ENCODE results near the gene TRIB2. TPM values are rescaled to one million over a fixed set of nuclear protein-coding genes. Genes with fewer than 3 reads are reported as not detected.
"Not testable (repeated sequence)": the region's sequence is repeated elsewhere in the genome, so short reads cannot be mapped to it uniquely, and the experiment has no call there.

TRIB2 gene
- total RNA-seq, result 9.9 and 14.2 TPM in 2 replicates

DNA sequence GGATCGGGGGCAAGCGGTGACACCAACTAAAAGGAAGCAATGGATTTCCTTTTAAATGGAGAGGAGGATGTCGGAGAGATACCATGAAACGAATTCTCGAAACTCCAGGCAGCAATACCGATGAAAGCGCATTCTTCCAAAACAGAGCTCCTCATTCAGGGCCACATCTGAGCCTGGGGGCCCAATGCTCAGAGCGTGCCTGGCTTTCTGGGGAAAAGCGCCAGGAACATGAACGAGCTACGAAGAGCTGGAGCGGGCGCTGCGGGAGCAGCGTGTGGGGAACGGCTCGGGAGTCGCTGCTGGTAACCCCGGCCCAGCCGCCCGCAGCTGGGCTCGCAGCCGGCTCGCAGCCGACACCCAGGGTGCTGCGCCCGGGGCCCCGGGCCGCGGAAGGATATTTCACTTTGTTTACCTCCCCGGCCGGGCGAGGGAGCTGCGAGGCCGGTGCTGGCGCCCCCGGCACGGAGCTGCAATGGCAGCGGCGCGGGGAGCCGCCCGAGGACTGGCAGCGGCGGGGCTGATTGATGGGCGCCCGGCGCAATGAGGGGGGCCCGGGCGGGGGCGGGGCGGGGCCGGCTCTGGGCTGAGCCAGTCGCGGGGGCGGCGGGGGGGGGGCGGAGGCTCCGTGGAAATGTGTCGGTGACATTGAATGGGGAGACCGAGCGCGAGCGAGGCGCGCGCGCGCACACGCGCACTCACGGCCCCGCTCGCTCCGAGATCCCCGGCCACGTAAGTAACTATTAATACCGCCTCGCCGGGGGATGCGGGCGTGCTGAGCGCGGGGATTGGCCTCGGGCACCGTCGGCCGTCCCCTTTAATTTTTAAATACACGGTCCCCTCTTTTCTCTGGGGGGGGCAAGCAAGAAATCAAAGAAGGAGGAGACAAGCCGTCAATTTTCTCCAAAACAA, at the start of gene TRIB2:
Gene TRIB2 (plus strand): TSS at position 655 of the 909 bp plus-strand sequence. CDS start 1,372 bp downstream, outside the sequence.
- DNase-seq (ENCODE audit: low read depth, low spot score), result peak; percentile 58

DNA sequence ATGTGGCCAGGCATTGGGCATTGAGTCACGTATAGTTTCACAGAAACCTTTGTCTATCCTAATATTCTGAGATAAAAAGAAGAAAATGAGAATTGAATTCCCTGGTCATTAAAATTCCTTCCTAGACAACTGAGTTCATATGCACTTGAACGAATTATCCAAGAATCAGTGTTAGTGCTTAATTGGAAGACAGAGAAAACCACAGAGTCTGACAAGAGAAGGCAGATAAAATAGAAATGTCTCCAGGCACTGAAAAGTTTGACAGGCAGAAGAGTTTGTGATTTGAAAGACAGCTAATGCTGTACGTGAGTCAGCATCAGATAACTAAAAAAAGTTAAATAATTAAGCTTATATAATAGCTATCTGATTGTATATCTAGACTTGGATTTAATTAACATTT, 47.7 kb upstream of the TRIB2 start:
- no peak for DNase-seq (ENCODE audit: low read depth, low spot score)

DNA sequence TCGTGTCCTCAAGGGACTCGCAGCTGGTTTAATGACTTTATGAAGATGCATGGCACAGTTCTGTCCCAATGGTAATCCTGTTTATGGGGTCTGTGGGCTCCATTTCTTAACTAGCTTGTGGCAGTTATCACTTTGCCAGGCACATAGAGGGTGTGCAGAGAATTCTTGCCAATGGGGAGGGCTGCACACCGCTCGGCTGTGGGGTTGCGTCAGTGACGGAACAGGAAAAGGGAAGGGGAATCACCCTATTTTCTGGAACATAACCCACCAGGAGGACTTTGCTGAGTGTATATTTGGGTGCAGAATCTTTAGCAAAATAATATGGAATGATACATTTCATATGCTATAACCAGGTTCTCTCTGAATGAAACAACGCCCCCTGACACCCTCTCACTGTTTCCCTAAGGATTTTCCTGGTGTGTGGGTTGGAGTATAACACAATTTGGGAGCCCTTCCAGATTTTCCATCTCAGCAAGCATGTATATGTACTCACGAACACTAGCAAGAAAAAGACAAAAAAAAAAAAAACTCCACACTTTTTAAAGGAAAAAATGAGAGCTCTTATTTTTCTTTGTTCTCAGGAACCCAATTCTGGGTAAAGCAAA, 43.9 kb upstream of the TRIB2 start:
- no peak for DNase-seq (ENCODE audit: low read depth, low spot score)

DNA sequence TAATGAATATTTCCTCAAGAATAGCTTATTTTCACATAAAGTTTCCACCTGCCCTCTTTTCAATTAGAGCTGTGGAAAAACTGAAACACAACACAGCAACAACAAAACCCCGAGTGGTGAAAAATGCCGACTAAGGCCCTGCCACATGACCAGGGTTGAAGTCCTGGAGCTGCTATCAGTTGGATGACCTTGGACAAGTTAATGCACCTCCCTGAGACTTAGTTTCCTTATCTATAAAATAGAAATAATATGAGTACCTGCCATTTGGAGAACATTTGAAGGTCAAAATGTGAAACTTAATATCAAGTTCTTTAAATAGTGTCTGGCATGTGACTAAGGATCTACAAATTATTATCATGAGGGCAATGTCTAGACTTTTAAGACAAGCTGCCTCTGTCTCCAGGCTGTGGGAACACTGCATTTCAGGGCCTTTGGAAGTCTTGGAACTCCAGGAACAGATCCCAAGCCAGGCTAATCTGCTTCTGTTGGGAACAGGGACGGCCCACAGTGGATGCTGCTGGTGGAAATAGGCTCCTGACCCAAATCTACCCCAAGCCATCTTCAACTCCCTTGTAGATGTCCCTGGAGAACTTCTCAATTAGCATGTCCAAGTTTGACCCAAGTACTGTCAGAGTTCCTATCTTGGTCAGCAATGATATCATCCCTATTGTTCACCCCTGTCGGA, 42.0 kb upstream of the TRIB2 start:
- DNase-seq (ENCODE audit: low read depth, low spot score), result no peak

DNA sequence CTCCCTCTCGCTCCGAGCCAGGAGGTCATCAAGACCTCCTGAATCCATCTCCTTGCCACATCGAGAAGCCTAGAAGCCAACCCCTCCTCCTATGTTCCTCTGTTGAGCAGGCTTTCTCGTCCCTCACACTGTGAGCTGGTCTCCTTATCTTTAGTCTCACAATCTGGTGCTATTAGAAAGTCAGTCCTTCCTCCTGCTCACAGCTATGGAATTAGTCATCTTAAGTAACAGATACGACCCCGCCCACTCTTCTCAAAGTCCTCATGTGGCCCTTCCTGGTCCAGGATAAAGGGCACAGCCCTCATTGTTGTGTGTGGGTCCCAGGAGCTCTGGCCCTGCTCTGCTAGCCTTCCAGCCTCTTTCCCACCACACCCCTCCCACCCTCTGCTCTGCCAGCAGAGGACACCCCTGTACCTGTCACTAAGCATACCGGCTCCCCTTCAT, 41.4 kb upstream of the TRIB2 start:
- no peak for DNase-seq (ENCODE audit: low read depth, low spot score)

DNA sequence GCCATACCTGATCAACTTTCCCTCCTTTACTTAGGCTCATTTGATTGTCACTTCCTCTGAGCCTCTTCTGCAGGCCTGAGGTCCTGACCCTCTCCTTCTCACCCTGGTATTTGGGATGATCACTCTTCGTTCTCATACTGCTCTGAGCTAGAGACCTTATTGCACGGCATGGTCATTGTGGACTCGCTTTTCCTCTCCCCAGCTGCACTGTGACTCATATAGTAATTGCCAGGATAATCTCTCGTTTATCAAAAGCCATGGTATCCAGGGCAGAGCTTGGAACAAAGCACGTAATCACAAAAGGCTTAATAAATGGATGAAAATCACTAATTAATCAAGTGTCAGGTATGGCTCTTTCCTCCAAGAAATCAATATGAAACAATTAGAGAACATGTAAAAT, 40.9 kb upstream of the TRIB2 start:
- no peak for DNase-seq (ENCODE audit: low read depth, low spot score)

DNA sequence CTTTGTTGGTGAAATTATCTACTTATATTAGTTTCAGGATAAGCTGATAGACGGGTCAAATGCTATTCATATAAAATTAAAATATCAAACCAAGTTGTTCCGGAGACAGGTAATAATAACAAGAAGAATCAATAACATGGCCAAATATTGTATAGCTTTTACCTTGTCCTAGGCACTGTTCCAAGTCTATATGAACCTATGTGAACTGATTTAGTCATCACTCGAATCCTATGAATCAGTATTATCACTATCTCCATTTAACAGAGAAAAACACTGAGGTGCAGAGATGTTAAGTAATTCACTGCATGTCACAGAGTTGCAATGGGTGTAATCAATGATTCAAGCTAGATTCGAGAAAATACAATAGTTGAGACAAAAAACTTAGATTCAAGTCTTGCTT, 40.0 kb upstream of the TRIB2 start:
- no peak for DNase-seq (ENCODE audit: low read depth, low spot score)

DNA sequence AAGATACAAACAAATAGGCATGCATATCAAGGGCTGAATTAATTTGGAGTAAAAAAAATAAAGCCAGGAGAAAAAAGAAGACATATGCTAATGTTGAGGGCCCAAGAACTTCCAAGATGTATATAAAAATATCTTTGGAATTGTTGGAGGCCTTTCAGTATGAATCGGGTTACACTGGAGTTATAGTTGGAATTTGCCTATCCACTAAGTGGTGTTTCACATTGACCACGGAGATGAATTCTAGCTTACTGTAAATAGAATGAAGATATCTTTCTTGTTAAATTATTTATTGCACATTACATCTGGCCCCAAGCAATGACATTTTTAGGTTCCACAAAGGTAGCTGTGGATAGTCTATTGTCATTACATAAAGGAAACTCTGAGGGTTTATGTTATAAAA, 38.5 kb upstream of the TRIB2 start:
- DNase-seq (ENCODE audit: low read depth, low spot score), result no peak

DNA sequence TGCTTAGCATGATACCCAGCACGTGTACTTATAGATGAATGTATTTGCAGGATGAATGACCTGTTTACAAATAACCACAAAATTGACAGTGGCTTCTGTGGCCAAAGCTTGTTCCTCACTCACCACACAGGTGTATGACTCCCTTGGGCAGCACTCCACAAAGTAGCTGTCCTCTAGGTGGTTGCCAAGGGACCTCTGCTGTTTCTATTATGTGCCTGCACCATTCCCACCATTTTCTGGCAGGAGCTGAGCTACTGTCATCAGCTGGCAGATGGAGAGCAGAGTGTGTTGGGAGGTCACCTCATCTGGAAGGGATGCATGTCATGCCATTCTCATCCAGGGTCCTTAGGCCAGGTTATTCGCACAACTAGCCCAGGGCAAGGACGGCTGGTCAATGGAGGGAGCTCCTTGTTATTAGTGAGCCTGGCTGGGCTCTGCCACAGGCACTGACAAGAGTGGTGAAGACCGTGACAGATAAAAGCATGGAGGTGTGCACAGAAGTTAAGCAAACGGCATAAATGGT, 37.1 kb upstream of the TRIB2 start:
- DNase-seq (ENCODE audit: low read depth, low spot score), result no peak

DNA sequence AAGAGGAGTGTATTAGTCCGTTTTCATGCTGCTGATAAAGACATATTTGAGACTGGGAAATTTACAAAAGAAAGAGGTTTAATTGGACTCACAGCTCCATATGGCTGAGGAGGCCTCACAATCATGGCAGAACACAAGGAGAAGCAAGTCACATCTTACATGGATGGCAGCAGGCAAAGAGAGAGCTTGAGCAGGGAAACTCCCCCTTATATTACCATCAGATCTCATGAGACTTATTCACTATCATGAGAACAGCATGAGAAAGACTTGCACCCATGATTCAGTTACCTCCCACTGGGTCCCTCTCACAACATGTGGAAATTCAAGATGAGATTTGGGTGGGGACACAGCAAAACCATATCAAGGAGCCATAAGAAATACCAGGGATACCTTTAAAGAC, 36.6 kb upstream of the TRIB2 start:
- not testable (repeated sequence) for DNase-seq (ENCODE audit: low read depth, low spot score)

DNA sequence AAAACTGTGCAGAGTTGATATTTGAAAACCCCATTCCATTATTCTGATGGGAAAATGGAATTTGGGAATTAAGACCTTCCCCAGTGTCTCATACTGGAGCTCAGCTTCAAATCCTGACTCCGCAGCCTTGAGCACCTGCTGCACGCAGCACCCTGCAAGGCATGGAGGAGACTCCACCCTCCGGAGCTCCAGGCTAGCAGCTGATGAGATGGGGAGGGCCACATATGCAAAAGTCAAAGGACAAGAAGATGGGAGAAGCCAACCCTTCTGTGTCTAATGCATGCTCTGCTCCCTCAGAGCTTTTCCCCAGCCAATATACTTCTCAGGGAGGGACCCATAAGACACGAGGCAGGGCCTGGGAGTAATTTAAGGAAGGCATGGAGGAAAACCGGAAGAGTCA, 34.7 kb upstream of the TRIB2 start:
- DNase-seq (ENCODE audit: low read depth, low spot score), result no peak

DNA sequence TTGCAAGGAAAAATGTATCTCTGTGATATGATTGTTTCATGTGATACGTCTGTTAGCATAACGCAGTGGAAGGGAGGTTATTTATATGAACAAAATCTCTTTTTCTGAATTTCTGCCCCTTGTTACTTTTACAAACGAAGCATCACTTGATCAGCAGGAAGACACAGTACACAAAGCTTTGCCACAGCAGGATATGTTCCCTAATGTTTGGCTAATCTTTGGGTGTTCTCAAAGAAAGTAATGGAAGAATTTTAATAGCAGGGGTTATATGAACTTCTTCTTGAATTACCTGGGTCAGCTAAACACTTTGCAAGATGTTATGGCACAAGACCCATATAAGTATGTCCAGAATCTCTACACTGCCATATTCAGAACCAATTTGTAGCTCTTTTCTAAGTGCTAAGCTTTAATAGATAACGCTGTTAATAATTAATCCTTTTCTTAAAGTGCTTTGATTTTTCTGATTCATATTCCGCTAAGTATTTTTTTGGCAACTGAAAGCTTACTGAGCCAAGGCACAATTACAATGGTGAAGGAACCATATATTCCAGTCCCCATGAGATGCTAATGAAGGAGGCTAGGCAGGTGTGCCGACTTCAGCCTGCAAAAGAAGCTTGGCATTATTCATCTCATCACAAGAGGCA, 33.2 kb upstream of the TRIB2 start:
- DNase-seq (ENCODE audit: low read depth, low spot score), result no peak

DNA sequence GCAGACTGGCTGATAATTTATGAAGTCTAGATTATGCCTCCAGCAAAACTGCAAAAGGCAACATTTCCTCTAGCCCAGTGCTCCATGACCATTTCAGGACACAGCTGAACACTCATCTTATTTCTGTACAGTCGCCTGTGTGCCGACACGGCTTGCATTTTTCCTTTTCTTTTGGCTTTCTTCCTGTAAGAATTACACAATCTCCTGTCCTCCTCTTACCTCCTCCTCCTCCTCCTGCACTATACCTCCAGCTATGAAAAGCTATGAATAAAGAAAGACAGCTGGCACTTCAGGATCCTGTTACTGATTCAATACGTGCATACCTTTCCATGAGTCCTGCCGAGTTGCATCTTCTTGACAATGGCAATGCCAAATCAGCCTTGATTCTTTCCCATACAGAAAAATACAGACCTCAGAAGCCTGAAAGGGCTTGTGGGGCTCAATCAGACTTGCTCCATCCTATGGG, 32.2 kb upstream of the TRIB2 start:
- DNase-seq (ENCODE audit: low read depth, low spot score), result no peak

DNA sequence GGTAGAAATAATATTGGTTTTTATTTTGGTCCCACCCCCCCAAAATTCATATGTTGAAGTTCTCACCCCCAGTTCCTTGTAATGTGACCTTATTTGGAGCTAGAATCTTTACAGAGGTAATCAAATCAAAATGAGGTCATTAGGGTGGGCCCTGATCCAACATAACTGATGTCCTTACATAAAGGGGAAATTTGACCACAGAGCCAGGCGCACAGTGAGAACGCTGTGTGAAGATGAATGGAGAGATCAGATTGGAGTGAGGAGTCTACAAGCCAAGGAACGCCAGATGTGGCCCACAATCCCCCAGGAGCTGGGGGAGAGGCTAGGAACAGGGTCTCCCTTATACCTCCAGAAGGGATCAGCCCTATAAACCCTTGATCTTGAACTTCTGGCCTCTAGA, 31.6 kb upstream of the TRIB2 start:
- DNase-seq (ENCODE audit: low read depth, low spot score), result no peak

DNA sequence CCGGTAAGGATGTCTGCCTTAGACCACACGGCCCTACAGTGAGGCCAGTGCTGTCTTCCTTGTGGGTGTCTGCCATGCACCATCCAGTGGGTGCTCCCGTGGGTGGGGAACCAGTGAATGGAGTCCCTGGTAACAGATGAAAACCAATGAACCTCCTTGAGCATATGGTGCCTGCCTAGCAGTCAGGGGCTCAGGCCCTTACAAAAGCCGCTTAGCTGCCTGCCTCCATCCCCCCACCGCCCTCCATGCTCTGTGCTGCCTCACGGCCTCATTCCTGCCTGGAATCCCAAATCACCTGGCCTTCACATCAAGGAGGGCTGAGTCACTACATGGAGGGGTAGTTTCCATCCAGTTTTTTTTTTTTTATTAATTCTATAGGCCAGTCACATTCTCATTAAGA, 30.8 kb upstream of the TRIB2 start:
- DNase-seq (ENCODE audit: low read depth, low spot score), result no peak

DNA sequence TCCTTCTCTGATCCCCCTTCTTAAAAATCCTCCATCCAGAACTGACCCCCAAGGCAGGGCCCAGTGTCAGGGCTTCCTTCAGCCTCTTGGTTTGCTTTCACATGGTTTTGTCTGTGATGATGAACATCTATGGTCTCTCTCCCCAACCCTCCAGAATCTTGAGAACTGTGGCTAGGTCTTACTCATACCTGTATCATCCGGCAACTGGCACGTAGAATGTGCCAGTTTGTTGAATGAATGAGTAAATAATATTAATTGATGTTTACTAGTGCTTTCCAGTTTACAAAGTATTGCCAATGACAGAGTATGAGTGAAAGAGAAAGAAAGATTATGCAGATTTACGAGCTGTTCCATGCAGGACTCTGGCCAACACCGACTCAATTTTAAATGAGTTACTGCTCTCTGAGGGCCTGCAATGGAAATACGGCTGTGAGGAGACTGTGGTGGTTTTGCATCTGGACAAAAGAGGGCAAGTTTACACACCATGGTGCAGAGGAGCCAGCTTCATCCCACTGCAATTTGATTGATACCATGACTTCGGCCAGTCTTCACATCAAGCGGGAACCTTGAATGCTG, 29.9 kb upstream of the TRIB2 start:
- DNase-seq (ENCODE audit: low read depth, low spot score), result no peak

DNA sequence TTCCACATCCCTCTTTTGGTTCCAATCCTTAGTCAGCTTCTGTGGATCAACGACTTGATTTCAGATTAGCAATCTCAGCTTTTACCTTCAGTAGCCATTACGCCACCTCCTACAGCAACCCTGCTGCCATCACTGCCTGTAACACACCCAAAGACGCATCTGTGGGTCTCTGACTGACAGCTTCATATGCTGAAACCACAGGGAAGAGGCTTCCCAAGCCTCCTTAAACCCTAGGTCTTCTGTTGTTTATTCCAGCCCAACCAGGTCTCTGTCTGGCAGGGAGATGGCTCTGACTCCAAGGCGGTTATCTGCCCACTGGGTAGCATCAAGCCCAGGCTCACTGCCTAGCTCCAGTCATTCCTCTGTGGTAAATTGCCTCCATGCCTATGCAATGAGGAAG, 28.6 kb upstream of the TRIB2 start:
- DNase-seq (ENCODE audit: low read depth, low spot score), result no peak

DNA sequence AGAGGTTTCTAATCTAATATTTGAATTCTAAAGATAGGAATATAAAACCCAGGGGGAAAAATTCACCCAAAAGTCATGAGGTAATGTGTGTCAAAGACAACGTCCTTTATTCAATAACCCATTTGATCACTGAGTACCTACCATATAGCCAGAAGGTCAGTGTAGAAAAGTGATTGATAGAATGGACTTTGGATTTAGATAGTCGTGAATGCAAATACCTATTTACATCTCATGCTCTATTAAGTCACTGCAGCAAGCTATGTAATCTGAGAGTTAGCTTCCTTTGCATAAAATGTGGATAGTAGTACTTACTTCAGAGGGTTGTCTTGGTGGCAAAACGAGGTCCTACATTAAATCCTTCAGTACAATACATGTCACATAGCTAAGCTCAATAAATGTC, 27.8 kb upstream of the TRIB2 start:
- DNase-seq (ENCODE audit: low read depth, low spot score), result no peak

DNA sequence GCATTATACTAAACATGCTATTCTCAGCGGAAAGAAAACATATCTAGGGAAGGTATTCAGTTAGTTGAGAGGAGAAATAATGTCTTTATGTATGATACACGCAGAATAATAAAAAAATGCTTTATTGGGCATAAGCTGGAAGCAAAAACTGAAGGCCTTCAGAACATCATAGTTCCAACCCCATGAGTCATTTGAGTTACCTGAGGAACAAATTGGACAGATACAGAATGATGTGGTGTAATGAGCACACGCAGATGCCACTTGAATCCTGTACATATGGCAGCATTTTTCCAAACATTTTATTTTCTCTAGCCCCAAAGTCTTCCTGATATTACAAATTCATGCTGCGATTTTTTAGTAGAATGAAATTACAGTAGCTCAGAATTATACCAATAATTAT, 23.2 kb upstream of the TRIB2 start:
- no peak for DNase-seq (ENCODE audit: low read depth, low spot score)

DNA sequence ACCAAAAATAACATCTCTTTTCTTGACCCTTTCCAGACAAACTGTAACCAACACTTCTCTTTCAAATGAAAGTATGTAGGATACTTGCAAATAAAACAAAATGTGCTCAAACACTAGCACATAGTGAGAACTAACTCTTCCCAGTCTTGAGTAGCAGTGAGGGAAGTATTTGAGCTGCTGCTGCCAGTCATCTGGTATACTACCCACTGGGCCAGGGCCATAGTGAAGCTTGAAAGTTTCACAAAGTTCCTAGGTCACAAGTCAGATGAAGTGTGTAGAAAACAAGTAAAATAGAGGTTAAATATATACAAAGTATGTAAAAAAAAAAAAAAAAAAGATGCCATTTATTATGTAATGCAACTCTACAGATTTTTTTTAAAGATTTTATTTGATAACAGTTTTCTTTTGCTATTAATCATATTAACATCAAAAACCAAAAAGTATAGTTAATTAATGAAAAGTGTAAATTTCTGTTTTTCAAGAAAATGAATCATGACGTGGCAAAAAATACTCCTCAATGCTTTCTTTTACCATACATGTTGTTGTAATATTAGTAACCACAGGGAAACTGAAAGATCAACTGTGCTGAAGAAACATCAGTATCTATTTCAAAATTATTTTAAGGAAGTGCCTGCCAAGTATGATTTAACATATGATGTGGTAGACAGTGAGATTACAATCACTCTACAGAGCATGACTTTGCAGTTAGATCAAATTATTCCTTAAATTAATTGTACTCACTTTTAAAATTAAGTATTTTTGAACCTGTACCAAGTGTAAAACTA, 21.6 kb upstream of the TRIB2 start:
- no peak for DNase-seq (ENCODE audit: low read depth, low spot score)

Data from pulmonary artery endothelial cell (primary cell).